ENCODE measurements around the gene LRP6. TPM values are rescaled to one million over a fixed set of nuclear protein-coding genes. Genes with fewer than 3 reads are reported as not detected.
A peak's percentile ranks its signal among the peaks of the same experiment; 100 is the strongest.
"Not testable (repeated sequence)": the region's sequence is repeated elsewhere in the genome, so short reads cannot be mapped to it uniquely, and the experiment has no call there.

Gene LRP6
- total RNA-seq, 8 experiments from 2014 or later, result 16.9 to 45.1 (median 39.1) TPM

DNA sequence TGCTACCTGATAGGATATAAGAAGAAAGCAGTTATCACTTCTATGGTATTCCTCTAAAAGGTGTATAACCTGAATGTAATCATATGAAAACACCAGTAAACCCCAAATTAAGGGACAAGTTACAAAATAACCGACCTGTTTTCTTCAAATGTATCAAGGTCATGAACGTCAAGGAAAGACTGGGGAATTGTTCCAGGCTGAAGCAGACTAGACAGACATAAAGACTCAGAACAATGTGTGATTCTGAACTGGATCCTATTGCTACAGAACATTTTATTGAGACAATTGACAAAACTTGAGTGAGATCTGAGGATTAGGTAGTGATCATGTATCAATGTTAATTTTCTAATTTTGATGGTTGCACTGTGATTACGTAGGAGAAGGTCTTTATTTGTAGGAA lies 15.4 kb upstream of the LRP6 start:
- no peak overlapping the region for H3K27ac ChIP-seq
- H3K4me1 ChIP-seq (replicated peaks in 1 of 2), result peaks cover 13 to 16% of the 10 kb centered on the region in 2 donors
- no peak overlapping the region for H3K4me3 ChIP-seq
- no peak for ATAC-seq (replicated peaks in 6 of 8)
- 54 to 96% (median 84%) methylated on average over 1 to 3 of the region's 3 CpGs; no CpG with 5 or more reads in 2 of the 10 experiments for WGBS, 10 experiments
- in situ Hi-C loops (cut with MboI; ENCODE audit: low pct_unique_long_range_greater_than_20kb in 2 of 9, low sequenced_read_pairs in 9 of 9, unreplicated experiment in 9 of 9), result no loop called here

GRCh38 chr12:12281134-12281533 lies 14.3 kb upstream of the LRP6 start:
- no peak for ATAC-seq (replicated peaks in 6 of 8)
- Histone ChIP-seq H3K4me1 (replicated peaks in 1 of 2) (peaks cover 13 to 16% of the 10 kb centered on the region in 2 donors), H3K27ac (no peak overlapping the region), H3K4me3 (no peak overlapping the region)
- 100% methylated on average over 1 of the region's 1 CpG; no CpG with 5 or more reads in 9 of the 10 experiments for WGBS, 10 experiments
- in situ Hi-C loops (cut with MboI; ENCODE audit: low pct_unique_long_range_greater_than_20kb in 2 of 9, low sequenced_read_pairs in 9 of 9, unreplicated experiment in 9 of 9), result no loop called here

DNA sequence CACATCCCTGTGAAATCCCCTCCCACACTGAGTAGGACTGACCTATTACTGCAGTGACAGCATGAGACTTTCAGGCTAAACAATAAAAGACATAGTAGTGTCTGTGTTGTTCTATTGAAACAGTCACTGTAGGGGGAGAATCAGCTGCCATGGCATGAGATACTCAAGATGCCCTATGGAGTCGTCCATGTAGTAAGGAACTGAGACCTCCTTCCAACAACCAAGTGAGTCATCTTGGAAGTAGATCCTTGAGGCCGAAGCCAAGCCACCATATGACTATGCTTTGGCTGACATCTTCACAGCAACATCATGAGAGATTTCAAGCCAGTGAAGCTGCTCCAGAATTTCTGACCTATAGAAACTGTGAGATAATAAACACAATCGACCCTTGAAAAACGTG lies 12.1 kb upstream of the LRP6 start:
- in situ Hi-C loops (cut with MboI; ENCODE audit: low pct_unique_long_range_greater_than_20kb in 2 of 9, low sequenced_read_pairs in 9 of 9, unreplicated experiment in 9 of 9), result no loop called here
- Histone ChIP-seq H3K4me1 (replicated peaks in 1 of 2) (peaks cover 11% of the 10 kb centered on the region in 2 donors), H3K27ac (no peak overlapping the region), H3K4me3 (no peak overlapping the region)
- 0 to 85% (median 67%) methylated on average over 2 to 4 of the region's 4 CpGs; no CpG with 5 or more reads in 4 of the 10 experiments for WGBS, 10 experiments
- no peak for ATAC-seq (replicated peaks in 6 of 8)

DNA sequence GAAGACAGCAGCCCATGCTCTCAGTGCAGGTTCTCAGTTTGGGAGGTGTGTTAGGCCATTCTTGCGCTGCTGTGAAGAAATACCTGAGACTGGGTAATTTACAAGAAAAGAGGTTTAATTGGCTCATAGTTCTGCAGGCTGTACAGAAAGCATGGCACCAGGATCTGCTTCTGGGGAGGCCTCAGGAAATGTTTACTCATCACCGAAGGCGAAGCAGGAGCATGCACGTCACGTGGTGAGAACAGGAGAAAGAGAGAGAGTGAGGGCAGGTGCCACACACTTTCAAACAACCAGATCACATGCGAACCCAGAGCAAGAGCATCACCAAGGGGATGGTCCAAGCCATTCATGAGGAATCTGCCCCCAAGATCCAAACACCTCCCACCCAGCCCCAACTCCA lies 9.0 kb upstream of the LRP6 start:
- ATAC-seq (replicated peaks in 6 of 8), result no peak
- no peaks in the 10 kb centered on the region for H3K4me1 ChIP-seq (replicated peaks in 1 of 2)
- in situ Hi-C loops (cut with MboI; ENCODE audit: low pct_unique_long_range_greater_than_20kb in 2 of 9, low sequenced_read_pairs in 9 of 9, unreplicated experiment in 9 of 9), result no loop called here

DNA sequence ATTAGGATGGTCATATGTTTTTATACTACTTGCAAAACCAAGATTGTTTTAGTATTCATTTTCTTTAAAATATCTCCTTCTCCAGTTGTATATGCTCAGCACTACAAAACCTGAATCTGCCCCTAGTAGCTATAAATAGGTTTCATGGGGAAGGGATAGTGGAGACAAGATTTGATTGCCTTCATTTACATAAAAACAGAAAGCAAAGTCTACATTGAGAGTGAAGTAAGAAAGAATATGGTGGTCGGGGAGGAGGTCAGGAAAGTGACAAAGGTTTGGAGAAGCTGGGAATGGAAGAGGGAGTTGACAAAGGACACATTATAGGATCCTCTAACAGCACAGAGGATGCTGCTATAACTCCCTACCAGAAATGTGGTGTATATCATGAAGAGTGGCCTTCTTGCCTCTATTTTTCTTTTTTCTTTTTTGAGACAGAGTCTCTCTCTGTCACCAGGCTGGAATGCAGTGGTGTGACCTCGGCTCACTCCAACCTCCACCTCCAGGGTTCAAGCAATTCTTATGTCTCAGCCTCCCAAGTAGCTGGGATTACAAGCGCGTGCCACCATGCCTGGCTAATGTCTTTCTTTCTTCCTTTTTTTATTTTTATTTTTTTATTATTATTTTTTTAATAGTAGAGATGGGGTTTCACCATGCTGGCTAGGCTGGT lies 6.6 kb upstream of the LRP6 start:
- in situ Hi-C loops (cut with MboI; ENCODE audit: low pct_unique_long_range_greater_than_20kb in 2 of 9, low sequenced_read_pairs in 9 of 9, unreplicated experiment in 9 of 9), result no loop called here

More for the DNA sequence above, 9.0 kb upstream of the LRP6 start:
- Histone ChIP-seq H3K4me3 (no peak overlapping the region), H3K27ac (no peak overlapping the region)
- WGBS, 10 experiments, result 80 to 100% (median 87%) methylated on average over 1 to 5 of the region's 6 CpGs; no CpG with 5 or more reads in 3 of the 10 experiments

DNA sequence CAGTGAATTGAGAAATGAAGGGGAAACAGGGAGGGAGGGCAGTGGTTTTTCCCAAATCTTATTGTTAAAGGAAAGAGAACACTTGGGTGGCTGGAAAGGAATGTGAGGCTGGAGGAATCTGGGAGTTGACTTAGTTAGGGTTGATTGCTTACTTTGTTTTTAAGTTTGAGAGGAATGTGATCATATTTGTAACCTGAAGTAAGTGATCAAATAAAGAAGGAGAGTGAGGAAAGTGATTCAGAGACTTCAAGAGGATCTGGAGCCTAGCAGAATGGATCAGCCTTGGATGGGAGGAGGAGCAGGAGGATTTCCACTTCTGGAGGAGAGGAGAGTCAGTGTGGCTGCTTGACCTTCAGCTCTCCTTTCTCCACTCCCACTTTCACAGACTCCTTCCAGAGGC lies 6.0 kb upstream of the LRP6 start:
- peaks cover 1 to 3% of the 10 kb centered on the region in 2 donors for H3K4me1 ChIP-seq (replicated peaks in 1 of 2)
- H3K27ac ChIP-seq, result no peak overlapping the region
- no peak overlapping the region for H3K4me3 ChIP-seq
- in situ Hi-C loops (cut with MboI; ENCODE audit: low pct_unique_long_range_greater_than_20kb in 2 of 9, low sequenced_read_pairs in 9 of 9, unreplicated experiment in 9 of 9), result no loop called here
- peak in 1 of 8 experiments; percentile 32 for ATAC-seq (replicated peaks in 6 of 8)

More for the DNA sequence above, 6.6 kb upstream of the LRP6 start:
- no peak for ATAC-seq (replicated peaks in 6 of 8)
- WGBS, 10 experiments, result 39 to 100% (median 82%) methylated on average over 1 to 4 of the region's 4 CpGs
- Histone ChIP-seq H3K4me1 (replicated peaks in 1 of 2) (peaks cover 0 to 3% of the 10 kb centered on the region in 2 donors), H3K4me3 (no peak overlapping the region), H3K27ac (no peak overlapping the region)

DNA sequence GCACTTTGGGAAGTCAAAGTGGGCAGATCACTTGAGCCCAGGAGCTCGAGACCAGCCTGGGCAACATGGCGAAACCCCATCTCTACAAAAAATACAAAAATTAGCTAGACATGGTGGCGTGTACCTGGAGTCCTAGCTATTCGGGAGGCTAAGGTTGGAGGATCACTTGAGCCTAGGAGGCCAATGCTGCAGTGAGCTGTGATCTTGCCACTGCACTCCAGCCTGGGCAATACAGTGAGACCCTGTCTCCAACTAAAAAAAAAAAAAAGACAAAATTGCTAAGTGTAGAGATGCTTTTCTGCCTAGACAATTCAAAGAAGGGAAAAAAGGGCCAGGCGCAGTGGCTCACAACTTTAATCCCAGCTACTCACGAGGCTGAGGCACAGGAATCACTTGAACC lies 3.4 kb upstream of the LRP6 start:
- 78 to 100% (median 92%) methylated on average over 1 to 5 of the region's 6 CpGs; no CpG with 5 or more reads in 1 of the 10 experiments for WGBS, 10 experiments
- no peak for ATAC-seq (replicated peaks in 6 of 8)
- H3K4me3 ChIP-seq, result no peak overlapping the region
- in situ Hi-C loops (cut with MboI; ENCODE audit: low pct_unique_long_range_greater_than_20kb in 2 of 9, low sequenced_read_pairs in 9 of 9, unreplicated experiment in 9 of 9), result no loop called here
- peak overlapping the region in 1 of 2 donors; percentile 45 for H3K27ac ChIP-seq
- peaks cover 3 to 5% of the 10 kb centered on the region in 2 donors for H3K4me1 ChIP-seq (replicated peaks in 1 of 2)

DNA sequence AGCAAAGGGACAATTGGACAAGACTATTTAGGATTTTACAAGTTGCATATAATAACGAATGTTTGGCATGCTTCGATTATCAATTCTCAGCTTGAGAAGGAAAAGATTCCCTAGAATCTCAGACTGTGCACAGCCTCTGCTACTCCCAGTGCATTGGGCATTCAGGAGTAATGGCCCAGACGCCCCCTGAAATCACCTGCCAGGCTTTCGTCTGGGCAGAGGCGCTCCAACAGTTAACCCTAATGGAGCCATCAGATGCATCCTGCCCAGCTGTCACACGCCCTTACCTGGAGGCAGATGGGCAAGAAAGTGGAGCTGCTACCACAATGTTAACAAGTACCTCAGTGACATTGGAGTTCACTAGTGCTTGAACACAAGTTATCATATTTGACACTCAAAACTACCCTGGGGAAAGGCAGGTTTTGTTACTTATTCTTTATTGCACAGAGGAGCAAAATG lies 927 bp upstream of the LRP6 start:
- peak overlapping the region; percentile 69 to 94 (median 82) for H3K4me3 ChIP-seq
- H3K27ac ChIP-seq, result peak overlapping the region; percentile 100
- in situ Hi-C loops (cut with MboI; ENCODE audit: low pct_unique_long_range_greater_than_20kb in 2 of 9, low sequenced_read_pairs in 9 of 9, unreplicated experiment in 9 of 9), result no loop called here
- no peak for ATAC-seq (replicated peaks in 6 of 8)
- 0 to 20% (median 10%) methylated on average over 1 to 2 of the region's 6 CpGs; no CpG with 5 or more reads in 4 of the 10 experiments for WGBS, 10 experiments
- peaks cover 3 to 13% of the 10 kb centered on the region in 2 donors for H3K4me1 ChIP-seq (replicated peaks in 1 of 2)

DNA sequence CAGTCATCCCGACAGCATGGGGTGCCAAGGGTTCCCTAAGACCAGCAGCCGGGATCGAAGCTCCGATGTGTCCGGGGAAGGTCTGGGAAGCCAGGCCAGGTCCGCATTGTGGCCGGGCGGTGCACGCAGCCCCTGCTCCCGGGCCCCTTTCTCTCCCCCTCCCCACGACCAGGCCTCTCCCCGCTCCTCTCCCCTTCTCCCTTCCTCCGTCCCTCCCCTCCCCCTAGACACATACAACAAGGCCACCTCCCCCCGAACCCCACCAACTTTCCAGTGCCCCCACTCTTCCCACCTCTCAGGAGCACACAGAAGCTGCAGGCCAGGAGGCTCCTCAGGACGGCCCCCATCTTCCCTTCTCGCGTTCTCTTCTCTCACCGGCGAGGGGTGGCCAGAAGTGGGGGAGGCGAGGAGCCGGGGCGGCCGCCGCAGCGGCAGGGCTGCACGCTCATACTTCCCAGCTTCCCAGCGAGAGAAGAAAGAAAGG lies 413 bp downstream of the LRP6 start:
- Histone ChIP-seq H3K4me1 (replicated peaks in 1 of 2) (peaks cover 3 to 13% of the 10 kb centered on the region in 2 donors), H3K27ac (peak overlapping the region; percentile 100), H3K4me3 (peak overlapping the region; percentile 69 to 94 (median 82))
- in situ Hi-C loops (cut with MboI; ENCODE audit: low pct_unique_long_range_greater_than_20kb in 2 of 9, low sequenced_read_pairs in 9 of 9, unreplicated experiment in 9 of 9), result no loop called here
- 7% methylated on average over 3 of the region's 27 CpGs; no CpG with 5 or more reads in 9 of the 10 experiments for WGBS, 10 experiments
- peak in 7 of 8 experiments; percentile 2 to 54 (median 49) for ATAC-seq (replicated peaks in 6 of 8)

- 0 to 16% (median 1%) methylated on average over 9 to 22 of the region's 25 CpGs for WGBS, 10 experiments
- in situ Hi-C loops (cut with MboI; ENCODE audit: low pct_unique_long_range_greater_than_20kb in 2 of 9, low sequenced_read_pairs in 9 of 9, unreplicated experiment in 9 of 9), result no loop called here
- H3K4me1 ChIP-seq (replicated peaks in 1 of 2), result peaks cover 3 to 13% of the 10 kb centered on the region in 2 donors
- no peak for ATAC-seq (replicated peaks in 6 of 8)
- H3K4me3 ChIP-seq, result peak overlapping the region; percentile 69 to 94 (median 82)
- H3K27ac ChIP-seq, result peak overlapping the region; percentile 100
These were observed 1.1 kb downstream of the LRP6 start for GRCh38 chr12:12265571-12266388.

DNA sequence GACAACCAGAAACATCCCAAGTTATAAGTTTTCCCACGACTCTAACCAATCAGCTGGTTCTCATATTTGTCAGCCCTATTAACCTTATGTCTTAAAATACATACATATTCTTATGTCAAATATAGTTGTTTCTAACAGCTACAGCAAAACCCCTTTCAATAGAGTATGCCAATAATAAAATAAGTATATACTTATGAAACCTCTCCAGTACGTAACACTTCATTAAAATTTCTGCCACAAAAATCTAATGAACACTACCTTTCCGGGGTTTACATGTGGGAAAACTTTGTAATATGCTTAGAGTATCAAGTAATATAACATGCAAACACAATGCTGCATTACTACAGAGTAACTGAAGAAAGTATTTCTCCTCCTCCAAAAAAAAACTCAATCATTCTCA lies 1.8 kb downstream of the LRP6 start:
- no peak for ATAC-seq (replicated peaks in 6 of 8)
- Histone ChIP-seq H3K4me1 (replicated peaks in 1 of 2) (peaks cover 0 to 13% of the 10 kb centered on the region in 2 donors), H3K27ac (no peak overlapping the region), H3K4me3 (peak overlapping the region; percentile 69 to 94 (median 82))
- WGBS, 10 experiments, result 0 to 58% (median 31%) methylated on average over 1 to 3 of the region's 3 CpGs
- in situ Hi-C loops (cut with MboI; ENCODE audit: low pct_unique_long_range_greater_than_20kb in 2 of 9, low sequenced_read_pairs in 9 of 9, unreplicated experiment in 9 of 9), result no loop called here

DNA sequence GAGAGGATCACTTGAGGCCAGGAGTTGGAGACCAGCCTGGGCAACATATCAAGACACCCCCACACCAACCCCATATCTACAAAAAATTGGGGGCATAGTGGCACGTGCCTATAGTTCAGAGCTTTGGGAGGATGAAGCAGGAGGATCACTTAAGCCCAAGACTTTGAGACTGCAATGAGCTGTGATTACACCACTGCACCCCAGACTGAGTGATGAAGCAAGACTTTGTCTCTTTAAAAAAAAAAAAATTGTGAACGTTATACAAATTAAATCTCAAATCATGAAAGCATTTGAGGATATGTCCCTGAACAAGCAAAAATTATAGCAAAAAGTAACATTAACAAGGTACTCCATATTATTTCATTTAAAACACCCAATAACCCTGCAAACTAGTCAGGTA lies 2.9 kb downstream of the LRP6 start:
- Histone ChIP-seq H3K4me1 (replicated peaks in 1 of 2) (peaks cover 0 to 13% of the 10 kb centered on the region in 2 donors), H3K4me3 (peak overlapping the region in 1 of 5 donors; percentile 85), H3K27ac (no peak overlapping the region)
- in situ Hi-C loops (cut with MboI; ENCODE audit: low pct_unique_long_range_greater_than_20kb in 2 of 9, low sequenced_read_pairs in 9 of 9, unreplicated experiment in 9 of 9), result no loop called here
- 20 to 100% (median 64%) methylated on average over 1 to 2 of the region's 2 CpGs; no CpG with 5 or more reads in 2 of the 10 experiments for WGBS, 10 experiments
- ATAC-seq (replicated peaks in 6 of 8), result no peak

DNA sequence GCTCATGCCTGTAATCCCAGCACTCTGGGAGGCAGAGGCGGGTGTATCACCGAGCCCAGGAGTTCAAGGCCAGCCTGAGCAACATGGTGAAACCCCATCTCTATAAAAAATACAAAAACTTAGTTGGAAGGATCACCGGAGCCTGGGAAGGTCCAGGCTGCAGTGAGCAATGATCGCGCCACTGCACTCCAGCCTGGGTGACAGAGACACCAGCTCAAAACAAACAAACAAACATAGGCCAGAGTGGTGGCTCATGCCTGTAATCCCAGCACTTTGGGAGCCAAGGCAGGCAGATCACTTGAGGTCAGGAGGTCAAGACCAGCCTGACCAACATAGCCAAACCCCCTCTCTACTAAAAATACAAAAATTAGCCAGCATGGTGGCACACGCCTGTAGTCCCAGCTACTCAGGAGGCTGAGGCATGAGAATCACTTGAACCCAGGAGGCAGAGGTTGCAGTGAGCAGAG lies 10.5 kb downstream of the LRP6 start:
- in situ Hi-C loops (cut with MboI; ENCODE audit: low pct_unique_long_range_greater_than_20kb in 2 of 9, low sequenced_read_pairs in 9 of 9, unreplicated experiment in 9 of 9); H3K4me3 ChIP-seq; ATAC-seq (replicated peaks in 6 of 8); H3K27ac ChIP-seq; H3K4me1 ChIP-seq (replicated peaks in 1 of 2): not testable (repeated sequence)
- 86 to 100% (median 90%) methylated on average over 1 to 4 of the region's 6 CpGs; no CpG with 5 or more reads in 4 of the 10 experiments for WGBS, 10 experiments
